Panc1 (cell line): ENCODE results near the gene FAT2. TPM values are rescaled to one million over a fixed set of nuclear protein-coding genes. Genes with fewer than 3 reads are reported as not detected.

Source experiments
- ATAC-seq: fragments of 200-7000 bp; cut with Tn5 transposase; 2 replicates; pipeline ENCODE4 v1.9.1; 2020; ENCODE audit warnings: mild to moderate bottlenecking, moderate library complexity
- BruUV-seq: library from RNA; stranded (reverse); fragments of 400-500 nt; replicated peaks from 2 replicates; lab custom pipeline; 2021; lab: Mats Ljungman, UMichigan
- CTCF ChIA-PET: fragments of 300-600 bp; sonication (Branson Sonifier 250); formaldehyde crosslinking; loops from one replicate; lab custom pipeline; 2022; ENCODE audit warnings: antibody characterized with exemption; lab: Charles Lee
- POLR2A ChIA-PET: fragments of 300-600 bp; sonication (Branson Sonifier 250); formaldehyde crosslinking; loops from one replicate; lab custom pipeline; 2022; ENCODE audit warnings: antibody characterized with exemption; lab: Charles Lee
- DNase-seq: peaks from one replicate; pipeline ENCODE4 v3.0.0-alpha.2; 2010; ENCODE audit warnings: low read depth, low spot score
- H3K27ac ChIP-seq: 2 replicates; pipeline ENCODE4 v1.5.1; 2011; ENCODE audit warnings: mild to moderate bottlenecking, low read length, inconsistent platforms
- H3K27me3 ChIP-seq: fragments of 200-500 bp; sonication (Bioruptor generic); 2 replicates; pipeline ENCODE4 v1.6.0; 2014; ENCODE audit warnings: low read length, inconsistent platforms; ENCODE audit not compliant: control insufficient read depth, insufficient read depth
- H3K36me3 ChIP-seq: fragments of 200-500 bp; sonication (Bioruptor generic); 2 replicates; pipeline ENCODE4 v1.5.1; 2014; ENCODE audit warnings: inconsistent platforms, mild to moderate bottlenecking, low read length, moderate library complexity; ENCODE audit not compliant: control insufficient read depth, insufficient read depth
- H3K4me1 ChIP-seq: 2 replicates; pipeline ENCODE4 v1.5.1; 2011; ENCODE audit warnings: inconsistent platforms, mild to moderate bottlenecking, low read length, moderate library complexity; ENCODE audit not compliant: control insufficient read depth, insufficient read depth
- H3K4me3 ChIP-seq, 2 experiments: 2 replicates each; pipeline ENCODE4 v1.5.1; 2011 to 2012; ENCODE audit warnings: low read depth in 2 of 2, low read length in 2 of 2, mild to moderate bottlenecking in 2 of 2, inconsistent platforms in 1 of 2, moderate library complexity in 1 of 2
- H3K9me3 ChIP-seq: fragments of 200-500 bp; sonication (Bioruptor generic); 2 replicates; pipeline ENCODE4 v1.5.1; 2014; ENCODE audit warnings: low read depth, mild to moderate bottlenecking, inconsistent platforms, low read length, moderate library complexity; ENCODE audit not compliant: control insufficient read depth, insufficient read depth
- POLR2AphosphoS5 ChIP-seq: IDR thresholded peaks from 2 replicates; pipeline ENCODE4 v1.6.1; 2012; ENCODE audit warnings: mild to moderate bottlenecking, low read depth, low read length, moderate library complexity
- SIN3A ChIP-seq: IDR thresholded peaks from 2 replicates; pipeline ENCODE4 v1.6.1; 2012; ENCODE audit warnings: low read depth, mild to moderate bottlenecking, low read length, moderate library complexity, borderline replicate concordance; ENCODE audit not compliant: insufficient read depth
- TCF7L2 ChIP-seq: IDR thresholded peaks from 2 replicates; pipeline ENCODE4 v1.6.1; 2011; ENCODE audit warnings: mild to moderate bottlenecking, low read depth, low read length, inconsistent platforms
- in situ Hi-C: cut with HindIII; loops from 2 replicates; pipeline ENCODE4 v1.10.0; 2016; ENCODE audit warnings: low sequenced_read_pairs, low pct_unique_long_range_greater_than_20kb
- intact Hi-C: fragments of 100-400 bp; cut with micrococcal nuclease; formaldehyde crosslinking; loops from one replicate; pipeline ENCODE4 v1.10.0; 2022; ENCODE audit not compliant: unreplicated experiment
- total RNA-seq: library from RNA; stranded (reverse); gene quantifications from one replicate; pipeline ENCODE4 v1.2.1, GENCODE V29; 2021; ENCODE audit not compliant: unreplicated experiment
- TF ChIP-seq, protein P1 (sequence below), 2 experiments: IDR thresholded peaks; 2 replicates each; pipeline ENCODE4 v1.6.1; 2011 to 2012; ENCODE audit warnings: low read depth in 2 of 2, control low read depth in 1 of 2, low read length in 1 of 2, mild to moderate bottlenecking in 1 of 2, moderate library complexity in 1 of 2; ENCODE audit not compliant: insufficient read depth in 1 of 2
- TF ChIP-seq, protein P2 (sequence below): fragments of 450-650 bp; IDR thresholded peaks from 2 replicates; pipeline ENCODE4 v1.5.1; 2017; ENCODE audit warnings: mild to moderate bottlenecking

The FAT2 gene
- total RNA-seq, 1 experiment from 2014 or later, result not detected

DNA sequence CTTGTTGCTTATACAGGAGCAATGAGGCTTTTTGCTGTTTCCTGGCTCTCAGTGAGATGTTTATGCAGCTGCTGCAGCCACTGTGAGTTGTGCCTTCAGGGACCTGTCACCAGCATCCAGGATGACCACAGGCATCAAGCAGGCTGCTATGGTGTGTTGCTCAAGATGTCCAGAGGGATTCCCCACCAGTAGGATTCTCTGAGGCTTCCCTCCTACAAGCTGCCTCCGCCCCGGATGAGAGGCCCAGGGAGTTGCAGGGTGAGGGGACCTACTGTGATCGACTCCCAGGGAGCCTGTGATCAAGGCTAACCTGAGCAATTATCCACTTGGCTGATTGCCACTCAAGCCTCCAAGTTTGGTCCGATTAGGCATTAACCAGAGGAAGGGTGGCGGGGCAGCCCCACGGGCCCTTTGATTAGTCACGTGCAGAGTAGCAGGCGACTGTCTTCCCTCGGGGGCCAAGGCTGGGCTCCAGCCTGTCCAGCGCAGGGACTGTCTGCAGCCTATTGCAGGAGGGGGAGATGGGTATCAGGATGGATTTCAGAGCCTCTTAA lies 1.8 kb upstream of the FAT2 start:
- no peaks in the 10 kb centered on the region for H3K9me3 ChIP-seq
- in situ Hi-C loops, result no loop called here
- no peak overlapping the region for H3K4me3 ChIP-seq
- ChIA-PET POLR2A (no interaction called here), CTCF (no interaction called here)
- no peak for ATAC-seq
- H3K27me3 ChIP-seq, result no peaks in the 10 kb centered on the region
- no peak overlapping the region for H3K27ac ChIP-seq
- TF ChIP-seq, protein P1, sequence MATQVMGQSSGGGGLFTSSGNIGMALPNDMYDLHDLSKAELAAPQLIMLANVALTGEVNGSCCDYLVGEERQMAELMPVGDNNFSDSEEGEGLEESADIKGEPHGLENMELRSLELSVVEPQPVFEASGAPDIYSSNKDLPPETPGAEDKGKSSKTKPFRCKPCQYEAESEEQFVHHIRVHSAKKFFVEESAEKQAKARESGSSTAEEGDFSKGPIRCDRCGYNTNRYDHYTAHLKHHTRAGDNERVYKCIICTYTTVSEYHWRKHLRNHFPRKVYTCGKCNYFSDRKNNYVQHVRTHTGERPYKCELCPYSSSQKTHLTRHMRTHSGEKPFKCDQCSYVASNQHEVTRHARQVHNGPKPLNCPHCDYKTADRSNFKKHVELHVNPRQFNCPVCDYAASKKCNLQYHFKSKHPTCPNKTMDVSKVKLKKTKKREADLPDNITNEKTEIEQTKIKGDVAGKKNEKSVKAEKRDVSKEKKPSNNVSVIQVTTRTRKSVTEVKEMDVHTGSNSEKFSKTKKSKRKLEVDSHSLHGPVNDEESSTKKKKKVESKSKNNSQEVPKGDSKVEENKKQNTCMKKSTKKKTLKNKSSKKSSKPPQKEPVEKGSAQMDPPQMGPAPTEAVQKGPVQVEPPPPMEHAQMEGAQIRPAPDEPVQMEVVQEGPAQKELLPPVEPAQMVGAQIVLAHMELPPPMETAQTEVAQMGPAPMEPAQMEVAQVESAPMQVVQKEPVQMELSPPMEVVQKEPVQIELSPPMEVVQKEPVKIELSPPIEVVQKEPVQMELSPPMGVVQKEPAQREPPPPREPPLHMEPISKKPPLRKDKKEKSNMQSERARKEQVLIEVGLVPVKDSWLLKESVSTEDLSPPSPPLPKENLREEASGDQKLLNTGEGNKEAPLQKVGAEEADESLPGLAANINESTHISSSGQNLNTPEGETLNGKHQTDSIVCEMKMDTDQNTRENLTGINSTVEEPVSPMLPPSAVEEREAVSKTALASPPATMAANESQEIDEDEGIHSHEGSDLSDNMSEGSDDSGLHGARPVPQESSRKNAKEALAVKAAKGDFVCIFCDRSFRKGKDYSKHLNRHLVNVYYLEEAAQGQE (IDR thresholded peaks at IDR 0.05; ENCODE audit: insufficient read depth in 1 of 2, low read depth in 2 of 2, low read length in 1 of 2), result no peak
- no peak for TF ChIP-seq SIN3A
- no peak for TF ChIP-seq POLR2AphosphoS5
- no peak for TF ChIP-seq TCF7L2
- TF ChIP-seq, protein P2, sequence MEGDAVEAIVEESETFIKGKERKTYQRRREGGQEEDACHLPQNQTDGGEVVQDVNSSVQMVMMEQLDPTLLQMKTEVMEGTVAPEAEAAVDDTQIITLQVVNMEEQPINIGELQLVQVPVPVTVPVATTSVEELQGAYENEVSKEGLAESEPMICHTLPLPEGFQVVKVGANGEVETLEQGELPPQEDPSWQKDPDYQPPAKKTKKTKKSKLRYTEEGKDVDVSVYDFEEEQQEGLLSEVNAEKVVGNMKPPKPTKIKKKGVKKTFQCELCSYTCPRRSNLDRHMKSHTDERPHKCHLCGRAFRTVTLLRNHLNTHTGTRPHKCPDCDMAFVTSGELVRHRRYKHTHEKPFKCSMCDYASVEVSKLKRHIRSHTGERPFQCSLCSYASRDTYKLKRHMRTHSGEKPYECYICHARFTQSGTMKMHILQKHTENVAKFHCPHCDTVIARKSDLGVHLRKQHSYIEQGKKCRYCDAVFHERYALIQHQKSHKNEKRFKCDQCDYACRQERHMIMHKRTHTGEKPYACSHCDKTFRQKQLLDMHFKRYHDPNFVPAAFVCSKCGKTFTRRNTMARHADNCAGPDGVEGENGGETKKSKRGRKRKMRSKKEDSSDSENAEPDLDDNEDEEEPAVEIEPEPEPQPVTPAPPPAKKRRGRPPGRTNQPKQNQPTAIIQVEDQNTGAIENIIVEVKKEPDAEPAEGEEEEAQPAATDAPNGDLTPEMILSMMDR, result no peak
- H3K36me3 ChIP-seq, result no peaks in the 10 kb centered on the region
- no TSS peak for BruUV-seq
- intact Hi-C loops, result no loop called here
- H3K4me1 ChIP-seq, result no peaks in the 10 kb centered on the region
- no peak for DNase-seq

DNA sequence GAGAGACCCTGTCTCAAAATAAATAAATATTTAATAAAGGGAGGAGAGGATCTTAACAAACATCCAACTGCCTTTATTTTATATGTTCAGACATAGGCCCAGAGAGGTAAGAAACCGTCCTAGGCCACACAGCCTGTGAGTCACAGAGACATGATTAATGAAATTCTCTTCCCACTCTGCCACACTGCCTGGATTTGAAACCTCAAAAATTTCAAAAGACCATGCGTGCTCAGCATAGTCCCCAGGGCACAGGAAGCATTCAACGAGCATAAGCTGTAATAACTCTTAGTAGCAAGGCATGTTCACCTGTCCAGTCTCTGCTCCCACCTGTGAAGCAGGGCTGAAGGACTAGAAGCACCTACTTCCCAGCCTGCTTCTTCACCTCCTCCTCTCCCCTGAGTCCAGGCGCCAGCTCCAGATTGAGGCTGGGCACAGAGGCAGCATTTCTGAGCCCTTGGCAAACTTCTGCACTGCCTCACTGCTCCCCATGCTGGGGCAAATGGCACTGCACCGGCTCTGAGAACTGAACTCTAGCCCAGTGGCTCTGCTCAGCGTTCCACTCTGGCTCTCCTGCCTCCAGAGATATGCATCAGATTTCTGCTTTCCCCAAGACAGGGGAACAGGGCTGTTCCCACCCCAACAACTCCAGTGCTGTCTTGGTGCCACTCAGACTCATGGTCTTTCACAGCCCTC lies 1.1 kb downstream of the FAT2 start:
- H3K36me3 ChIP-seq, result no peaks in the 10 kb centered on the region
- in situ Hi-C loops (no loop called here), intact Hi-C loops (no loop called here)
- no peak overlapping the region for H3K4me3 ChIP-seq
- H3K27me3 ChIP-seq, result no peaks in the 10 kb centered on the region
- no peak for DNase-seq
- no peaks in the 10 kb centered on the region for H3K4me1 ChIP-seq
- BruUV-seq, result no TSS peak
- POLR2A ChIA-PET, result no interaction called here
- peak; percentile 54; the same call in 1 of the 2 replicates for ATAC-seq
- CTCF ChIA-PET, result interaction anchor here (0.5 kb wide), 1 partner anchor 44 kb away, joined by 3 read pairs; no protein-coding TSS in a partner anchor
- H3K27ac ChIP-seq, result no peak overlapping the region
- TF ChIP-seq POLR2AphosphoS5 (no peak), SIN3A (no peak), TCF7L2 (no peak)
- TF ChIP-seq, protein P2, result no peak
- TF ChIP-seq, protein P1 (IDR thresholded peaks at IDR 0.05; ENCODE audit: insufficient read depth in 1 of 2, low read depth in 2 of 2, low read length in 1 of 2), result no peak
- no peaks in the 10 kb centered on the region for H3K9me3 ChIP-seq
